ENCODE measurements around the gene CHCHD6. TPM values are rescaled to one million over a fixed set of nuclear protein-coding genes. Genes with fewer than 3 reads are reported as not detected.

CHCHD6 gene
- total RNA-seq, 1 experiment from 2014 or later = 36.3 TPM

- ATAC-seq = no peak
- H3K9ac ChIP-seq (ENCODE audit: low read length) = no peak overlapping the region
- no TSS peak for BruUV-seq (replicated peaks)
- H3K27ac ChIP-seq (ENCODE audit: low read depth, low read length) = no peak overlapping the region
- RAD21 ChIA-PET (ENCODE audit: low non-redundant PET in 1 of 2, low total read pairs in 2 of 2, uncharacterized antibody in 2 of 2, unreplicated experiment in 2 of 2) = no interaction called here
- intact Hi-C loops (cut with micrococcal nuclease) = no loop called here
- POLR2A ChIA-PET = no interaction called here
- no peak for DNase-seq (ENCODE audit: low read depth, low spot score)
- H3K4me1 ChIP-seq (ENCODE audit: control insufficient read depth in 1 of 2, insufficient read depth in 2 of 2, low read length in 2 of 2) = no peaks in the 10 kb centered on the region
- H4K20me1 ChIP-seq (ENCODE audit: insufficient read depth) = no peaks in the 10 kb centered on the region; the same call in 1 of the 2 replicates
- no peak overlapping the region for H3K4me2 ChIP-seq (ENCODE audit: low read length)
- no peak overlapping the region for H3K4me3 ChIP-seq (replicated peaks in 1 of 2; ENCODE audit: low read depth in 1 of 2, low read length in 2 of 2)
- no peak overlapping the region for H2AFZ ChIP-seq (ENCODE audit: low read depth, low read length, poor library complexity, severe bottlenecking)
- no peaks in the 10 kb centered on the region for H3K27me3 ChIP-seq (ENCODE audit: insufficient read depth, low read length)
- TF ChIP-seq FOSL1 (IDR thresholded peaks at IDR 0.05; ENCODE audit: low read depth) (no peak), ZFX (IDR thresholded peaks at IDR 0.05) (no peak)
- CTCF ChIA-PET = no interaction called here
- no peaks in the 10 kb centered on the region for H3K36me3 ChIP-seq (ENCODE audit: control insufficient read depth in 1 of 2, insufficient read depth in 2 of 2, low read length in 2 of 2)
- no peaks in the 10 kb centered on the region for H3K9me2 ChIP-seq (ENCODE audit: insufficient read depth)
- peaks cover 69% of the 10 kb centered on the region for H3K79me2 ChIP-seq (ENCODE audit: insufficient read depth, low read length)
- H3K9me3 ChIP-seq (ENCODE audit: control insufficient read depth in 1 of 2, insufficient read depth in 1 of 2, low read depth in 1 of 2, low read length in 2 of 2) = no peaks in the 10 kb centered on the region
Observed at GRCh38 chr3:126715432-126715831, 11.4 kb downstream of the CHCHD6 start.

DNA sequence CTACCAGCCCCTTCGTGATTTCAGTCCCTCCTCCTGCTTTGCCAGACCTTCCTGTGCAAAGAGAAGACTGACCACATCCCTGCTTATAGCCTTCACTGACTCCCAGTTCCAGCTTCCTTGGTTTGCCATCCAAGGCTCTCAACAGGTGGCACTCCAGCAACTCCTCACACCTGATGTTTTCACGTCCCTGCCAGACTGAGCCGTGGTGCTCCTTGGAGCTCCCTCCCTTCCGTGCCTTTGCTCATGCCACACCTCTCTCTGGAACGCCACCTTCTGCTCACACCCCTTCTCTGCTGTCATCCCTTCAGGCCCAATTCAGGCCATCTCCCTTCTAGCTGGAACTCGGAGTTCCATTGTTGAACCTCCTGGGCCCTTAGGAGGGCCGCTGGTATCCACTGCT is 12.0 kb downstream of the CHCHD6 start:
- POLR2A ChIA-PET = no interaction called here

More for the DNA sequence above, 12.0 kb downstream of the CHCHD6 start:
- Histone ChIP-seq H2AFZ (ENCODE audit: low read depth, low read length, poor library complexity, severe bottlenecking) (no peak overlapping the region), H3K36me3 (ENCODE audit: control insufficient read depth in 1 of 2, insufficient read depth in 2 of 2, low read length in 2 of 2) (no peaks in the 10 kb centered on the region), H3K4me1 (ENCODE audit: control insufficient read depth in 1 of 2, insufficient read depth in 2 of 2, low read length in 2 of 2) (no peaks in the 10 kb centered on the region), H3K27me3 (ENCODE audit: insufficient read depth, low read length) (no peaks in the 10 kb centered on the region), H3K9me3 (ENCODE audit: control insufficient read depth in 1 of 2, insufficient read depth in 1 of 2, low read depth in 1 of 2, low read length in 2 of 2) (no peaks in the 10 kb centered on the region), H3K4me3 (replicated peaks in 1 of 2; ENCODE audit: low read depth in 1 of 2, low read length in 2 of 2) (no peak overlapping the region), H3K27ac (ENCODE audit: low read depth, low read length) (no peak overlapping the region), H4K20me1 (ENCODE audit: insufficient read depth) (no peaks in the 10 kb centered on the region; the same call in 1 of the 2 replicates), H3K9me2 (ENCODE audit: insufficient read depth) (no peaks in the 10 kb centered on the region), H3K79me2 (ENCODE audit: insufficient read depth, low read length) (peaks cover 67% of the 10 kb centered on the region), H3K9ac (ENCODE audit: low read length) (no peak overlapping the region), H3K4me2 (ENCODE audit: low read length) (no peak overlapping the region)
- DNase-seq (ENCODE audit: low read depth, low spot score) (no peak), ATAC-seq (no peak)
- intact Hi-C loops (cut with micrococcal nuclease) = no loop called here
- BruUV-seq (replicated peaks) = no TSS peak
- TF ChIP-seq RAD21 (IDR thresholded peaks at IDR 0.05; ENCODE audit: low read depth) (no peak), SRF (IDR thresholded peaks at IDR 0.05; ENCODE audit: low read depth) (no peak)
- TF ChIP-seq, protein P1, sequence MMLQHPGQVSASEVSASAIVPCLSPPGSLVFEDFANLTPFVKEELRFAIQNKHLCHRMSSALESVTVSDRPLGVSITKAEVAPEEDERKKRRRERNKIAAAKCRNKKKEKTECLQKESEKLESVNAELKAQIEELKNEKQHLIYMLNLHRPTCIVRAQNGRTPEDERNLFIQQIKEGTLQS (IDR thresholded peaks at IDR 0.05) = no peak
- RAD21 ChIA-PET (ENCODE audit: low non-redundant PET in 1 of 2, low total read pairs in 2 of 2, uncharacterized antibody in 2 of 2, unreplicated experiment in 2 of 2) = no interaction called here
- CTCF ChIA-PET = no interaction called here

Measured in HCT116 (cell line).